IMR-90 (cell line): ENCODE measurements around the gene PLEKHG1. TPM values are rescaled to one million over a fixed set of nuclear protein-coding genes. Genes with fewer than 3 reads are reported as not detected.

Source experiments
- ATAC-seq: fragments of 200-7000 bp; cut with Tn5 transposase; 2 replicates; pipeline ENCODE4 v1.9.1; 2020; ENCODE audit warnings: low read depth, mild to moderate bottlenecking, moderate library complexity
- BruUV-seq: library from RNA; stranded (reverse); fragments of 400-500 nt; replicated peaks from 2 replicates; lab custom pipeline; 2021; lab: Mats Ljungman, UMichigan
- CTCF ChIA-PET: fragments of 300-600 bp; formaldehyde crosslinking; extraction: SDS; loops from one replicate; lab custom pipeline; 2021; ENCODE audit warnings: antibody characterized with exemption; lab: Yijun Ruan, JAX
- POLR2A ChIA-PET: fragments of 300-600 bp; sonication (Branson Sonifier 250); formaldehyde crosslinking; loops from one replicate; lab custom pipeline; 2022; ENCODE audit warnings: antibody characterized with exemption; ENCODE audit not compliant: unreplicated experiment; lab: Charles Lee
- DNase-seq: peaks from one replicate; pipeline ENCODE4 v3.0.0; 2013
- H2AFZ ChIP-seq: replicated peaks from 2 replicates; pipeline ENCODE3; 2013; ENCODE audit warnings: low read length, mild to moderate bottlenecking; ENCODE audit not compliant: poor library complexity
- H2AK5ac ChIP-seq: 2 replicates; pipeline ENCODE4 v1.6.1; 2013; ENCODE audit warnings: low read depth, low read length, inconsistent platforms
- H2AK9ac ChIP-seq: replicated peaks from 2 replicates; pipeline ENCODE3; 2013; ENCODE audit warnings: mild to moderate bottlenecking, low read depth, low read length, moderate library complexity; ENCODE audit not compliant: poor library complexity
- H2BK120ac ChIP-seq: 2 replicates; pipeline ENCODE4 v1.6.1; 2013; ENCODE audit warnings: low read depth, low read length, inconsistent platforms
- H2BK15ac ChIP-seq: 3 replicates; pipeline ENCODE4 v1.6.1; 2013; ENCODE audit warnings: low read depth, low read length, inconsistent platforms
- H2BK20ac ChIP-seq: 2 replicates; pipeline ENCODE4 v1.6.1; 2013; ENCODE audit warnings: low read depth, mild to moderate bottlenecking, inconsistent platforms, low read length, moderate library complexity
- H2BK5ac ChIP-seq: 2 replicates; pipeline ENCODE4 v1.6.1; 2013; ENCODE audit warnings: mild to moderate bottlenecking, low read depth, low read length, inconsistent platforms; ENCODE audit not compliant: poor library complexity, severe bottlenecking
- H3K14ac ChIP-seq: replicated peaks from 2 replicates; pipeline ENCODE4 v1.6.1; 2013; ENCODE audit warnings: low read depth, low read length, inconsistent platforms
- H3K18ac ChIP-seq: 2 replicates; pipeline ENCODE4 v1.6.1; 2013; ENCODE audit warnings: low read depth, low read length, control low read depth
- H3K23ac ChIP-seq: 2 replicates; pipeline ENCODE4 v1.6.1; 2013; ENCODE audit warnings: low read depth, low read length, inconsistent platforms
- H3K27ac ChIP-seq: 2 replicates; pipeline ENCODE4 v1.5.1; 2013; ENCODE audit warnings: mild to moderate bottlenecking, control low read depth, low read length; ENCODE audit not compliant: insufficient read depth
- H3K27me3 ChIP-seq: 2 replicates; pipeline ENCODE4 v1.6.1; 2013; ENCODE audit warnings: low read length; ENCODE audit not compliant: control insufficient read depth, insufficient read depth
- H3K36me3 ChIP-seq: 2 replicates; pipeline ENCODE4 v1.6.1; 2013; ENCODE audit warnings: low read length, mixed read lengths; ENCODE audit not compliant: control insufficient read depth, insufficient read depth
- H3K4ac ChIP-seq: 2 replicates; pipeline ENCODE4 v1.6.1; 2013; ENCODE audit warnings: low read depth, low read length, inconsistent platforms
- H3K4me1 ChIP-seq: 2 replicates; pipeline ENCODE4 v1.6.1; 2013; ENCODE audit warnings: low read length, mixed read lengths; ENCODE audit not compliant: control insufficient read depth, insufficient read depth
- H3K4me2 ChIP-seq: 2 replicates; pipeline ENCODE4 v1.6.1; 2013; ENCODE audit warnings: low read depth, mild to moderate bottlenecking, control low read depth, low read length, moderate library complexity
- H3K4me3 ChIP-seq: 2 replicates; pipeline ENCODE4 v1.5.1; 2013; ENCODE audit warnings: low read depth, mild to moderate bottlenecking, control low read depth, low read length, moderate library complexity; ENCODE audit not compliant: insufficient read depth
- H3K56ac ChIP-seq: 2 replicates; pipeline ENCODE4 v1.6.1; 2013; ENCODE audit warnings: low read length, inconsistent platforms; ENCODE audit not compliant: insufficient read depth; ENCODE audit errors: extremely low read depth
- H3K79me1 ChIP-seq, 2 experiments: 2 replicates each; pipeline ENCODE4 v1.6.1; 2013; ENCODE audit warnings: low read length in 2 of 2, inconsistent platforms in 1 of 2, low read depth in 1 of 2
- H3K9ac ChIP-seq: 2 replicates; pipeline ENCODE4 v1.6.1; 2013; ENCODE audit warnings: low read depth, low read length, control low read depth
- H3K9me1 ChIP-seq: 2 replicates; pipeline ENCODE4 v1.6.1; 2013; ENCODE audit warnings: low read length, inconsistent platforms; ENCODE audit not compliant: insufficient read depth
- H3K9me3 ChIP-seq: 2 replicates; pipeline ENCODE4 v1.6.1; 2013; ENCODE audit warnings: low read length; ENCODE audit not compliant: control insufficient read depth, insufficient read depth
- H4K20me1 ChIP-seq: 2 replicates; pipeline ENCODE4 v1.6.1; 2013; ENCODE audit warnings: low read length, inconsistent platforms; ENCODE audit not compliant: insufficient read depth
- H4K5ac ChIP-seq: 2 replicates; pipeline ENCODE4 v1.6.1; 2013; ENCODE audit warnings: mild to moderate bottlenecking, low read depth, low read length, control low read depth
- H4K8ac ChIP-seq, 2 experiments: 2 replicates each; pipeline ENCODE4 v1.6.1; 2013; ENCODE audit warnings: low read depth in 2 of 2, low read length in 2 of 2, control low read depth in 1 of 2, inconsistent platforms in 1 of 2
- H4K91ac ChIP-seq: 2 replicates; pipeline ENCODE4 v1.6.1; 2013; ENCODE audit warnings: low read depth, low read length, inconsistent platforms; ENCODE audit not compliant: insufficient read depth
- CHD1 ChIP-seq: IDR thresholded peaks from 2 replicates; pipeline ENCODE4 v1.6.1; 2012; ENCODE audit warnings: low read depth, low read length, improper control_type of control experiment
- FOS ChIP-seq: fragments of 150-350 bp; IDR thresholded peaks from 2 replicates; pipeline ENCODE4 v1.6.1; 2016; ENCODE audit warnings: low read depth, low read length
- MAFK ChIP-seq: IDR thresholded peaks from 2 replicates; pipeline ENCODE4 v1.6.1; 2012; ENCODE audit warnings: low read depth, low read length, improper control_type of control experiment
- MXI1 ChIP-seq: IDR thresholded peaks from 2 replicates; pipeline ENCODE4 v1.6.1; 2012; ENCODE audit warnings: low read depth, mild to moderate bottlenecking, low read length, moderate library complexity, borderline replicate concordance
- NFE2L2 ChIP-seq: fragments of 150-350 bp; IDR thresholded peaks from 2 replicates; pipeline ENCODE4 v1.6.1; 2016; ENCODE audit warnings: low read depth, mild to moderate bottlenecking, low read length
- POLR2A ChIP-seq: IDR thresholded peaks from 2 replicates; pipeline ENCODE4 v1.6.1; 2012; ENCODE audit warnings: mild to moderate bottlenecking, low read depth, low read length
- RAD21 ChIP-seq: IDR thresholded peaks from 2 replicates; pipeline ENCODE4 v1.6.1; 2012; ENCODE audit warnings: low read length, improper control_type of control experiment
- RCOR1 ChIP-seq: IDR thresholded peaks from 2 replicates; pipeline ENCODE4 v1.6.1; 2012; ENCODE audit warnings: mild to moderate bottlenecking, low read length, improper control_type of control experiment; ENCODE audit not compliant: insufficient replicate concordance
- SMC3 ChIP-seq: fragments of 150-350 bp; IDR thresholded peaks from 2 replicates; pipeline ENCODE4 v1.6.1; 2016; ENCODE audit warnings: low read depth, mild to moderate bottlenecking, antibody characterized with exemption, low read length, moderate library complexity
- WGBS, 2 experiments: methylation state at CpG; one replicate each; pipeline versions ENCODE4 v1.1.5 to v1.1.7; 2013; ENCODE audit warnings: missing lambda C conversion rate in 2 of 2; ENCODE audit not compliant: insufficient read length in 1 of 2; ENCODE audit errors: extremely low coverage in 2 of 2; 5-methylcytosine and 5-hydroxymethylcytosine counted together
- dilution Hi-C: fragments of 300-500 bp; cut with HindIII; formaldehyde crosslinking; loops from one replicate; pipeline ENCODE4 v1.14.3; 2018; ENCODE audit warnings: low sequenced_read_pairs; ENCODE audit not compliant: unreplicated experiment
- in situ Hi-C: fragments of 300-500 bp; cut with MboI; formaldehyde crosslinking; loops from 3 replicates; pipeline ENCODE4 v1.14.3; 2019; ENCODE audit warnings: low sequenced_read_pairs, inconsistent platforms, mixed read lengths
- intact Hi-C: fragments of 100-400 bp; cut with micrococcal nuclease; formaldehyde crosslinking; loops from 2 replicates; pipeline ENCODE4 v1.10.0; 2022
- polyA plus RNA-seq, 3 experiments: library from polyadenylated mRNA; depleted of rRNA; stranded (reverse); fragments of >200 nt; gene quantifications; 2 replicates each; pipeline ENCODE4 v1.2.3, GENCODE V29; 2012; ENCODE audit warnings: low replicate concordance in 1 of 3
- total RNA-seq: library from RNA; depleted of rRNA; stranded (reverse); fragments of >200 nt; gene quantifications from 2 replicates; pipeline ENCODE4 v1.2.3, GENCODE V29; 2012
- TF ChIP-seq, protein P1 (sequence below): fragments of 150-350 bp; IDR thresholded peaks from 2 replicates; pipeline ENCODE4 v1.6.1; 2017; ENCODE audit warnings: mild to moderate bottlenecking, antibody characterized with exemption, low read length, low read depth
- TF ChIP-seq, protein P2 (sequence below): conservative IDR thresholded peaks from 2 replicates; pipeline ENCODE4 v1.5.1; 2012; ENCODE audit warnings: mild to moderate bottlenecking, low read depth, low read length, improper control_type of control experiment

The PLEKHG1 gene
- total and polyA plus RNA-seq, 2 of the 4 experiments (the other 2 are of a cell fraction), result 0.09 to 0.36 TPM

DNA sequence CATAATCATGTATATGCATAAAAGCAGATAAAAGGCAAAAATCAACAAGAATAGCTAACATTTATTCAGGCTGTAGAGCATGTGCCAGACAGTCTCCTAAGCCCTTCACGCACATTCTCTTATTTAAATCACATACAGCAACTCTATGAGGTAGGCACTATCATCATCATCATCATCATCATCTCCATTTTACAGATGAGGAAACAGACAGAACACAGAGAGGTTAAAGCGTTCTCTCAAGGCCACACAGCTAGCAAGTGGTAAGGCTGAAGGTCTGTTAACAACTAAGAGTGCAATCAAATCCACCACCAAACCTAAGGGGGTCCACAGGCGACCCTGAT is 857 bp upstream of the PLEKHG1 start:
- no peak overlapping the region for H3K18ac ChIP-seq
- H2AFZ ChIP-seq, result no peak overlapping the region
- H3K4me3 ChIP-seq, result no peak overlapping the region
- no peak overlapping the region for H3K56ac ChIP-seq
- DNase-seq (no peak), ATAC-seq (no peak)
- H2BK120ac ChIP-seq, result no peak overlapping the region
- no peak overlapping the region for H3K14ac ChIP-seq
- H4K8ac ChIP-seq, result no peak overlapping the region
- no peaks in the 10 kb centered on the region for H3K36me3 ChIP-seq
- ChIA-PET CTCF (no interaction called here), POLR2A (no interaction called here)
- no peaks in the 10 kb centered on the region for H3K79me1 ChIP-seq
- no peak overlapping the region for H3K27ac ChIP-seq
- no peak overlapping the region for H3K9ac ChIP-seq
- no peak overlapping the region for H3K4me2 ChIP-seq
- H3K27me3 ChIP-seq, result peaks cover 47% of the 10 kb centered on the region
- H2BK5ac ChIP-seq, result no peak overlapping the region
- no peak overlapping the region for H3K4ac ChIP-seq
- H2BK15ac ChIP-seq, result no peak overlapping the region
- TF ChIP-seq RCOR1 (no peak), MAFK (no peak), FOS (no peak), NFE2L2 (no peak), POLR2A (no peak), SMC3 (no peak), MXI1 (no peak), CHD1 (no peak), RAD21 (no peak)
- TF ChIP-seq, protein P1, sequence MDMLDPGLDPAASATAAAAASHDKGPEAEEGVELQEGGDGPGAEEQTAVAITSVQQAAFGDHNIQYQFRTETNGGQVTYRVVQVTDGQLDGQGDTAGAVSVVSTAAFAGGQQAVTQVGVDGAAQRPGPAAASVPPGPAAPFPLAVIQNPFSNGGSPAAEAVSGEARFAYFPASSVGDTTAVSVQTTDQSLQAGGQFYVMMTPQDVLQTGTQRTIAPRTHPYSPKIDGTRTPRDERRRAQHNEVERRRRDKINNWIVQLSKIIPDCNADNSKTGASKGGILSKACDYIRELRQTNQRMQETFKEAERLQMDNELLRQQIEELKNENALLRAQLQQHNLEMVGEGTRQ, result no peak
- TF ChIP-seq, protein P2, sequence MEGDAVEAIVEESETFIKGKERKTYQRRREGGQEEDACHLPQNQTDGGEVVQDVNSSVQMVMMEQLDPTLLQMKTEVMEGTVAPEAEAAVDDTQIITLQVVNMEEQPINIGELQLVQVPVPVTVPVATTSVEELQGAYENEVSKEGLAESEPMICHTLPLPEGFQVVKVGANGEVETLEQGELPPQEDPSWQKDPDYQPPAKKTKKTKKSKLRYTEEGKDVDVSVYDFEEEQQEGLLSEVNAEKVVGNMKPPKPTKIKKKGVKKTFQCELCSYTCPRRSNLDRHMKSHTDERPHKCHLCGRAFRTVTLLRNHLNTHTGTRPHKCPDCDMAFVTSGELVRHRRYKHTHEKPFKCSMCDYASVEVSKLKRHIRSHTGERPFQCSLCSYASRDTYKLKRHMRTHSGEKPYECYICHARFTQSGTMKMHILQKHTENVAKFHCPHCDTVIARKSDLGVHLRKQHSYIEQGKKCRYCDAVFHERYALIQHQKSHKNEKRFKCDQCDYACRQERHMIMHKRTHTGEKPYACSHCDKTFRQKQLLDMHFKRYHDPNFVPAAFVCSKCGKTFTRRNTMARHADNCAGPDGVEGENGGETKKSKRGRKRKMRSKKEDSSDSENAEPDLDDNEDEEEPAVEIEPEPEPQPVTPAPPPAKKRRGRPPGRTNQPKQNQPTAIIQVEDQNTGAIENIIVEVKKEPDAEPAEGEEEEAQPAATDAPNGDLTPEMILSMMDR, result no peak
- H2AK9ac ChIP-seq, result no peak overlapping the region
- WGBS, 2 experiments, result no CpG with 5 or more reads among the region's 3 CpGs
- H4K5ac ChIP-seq, result no peak overlapping the region
- dilution Hi-C loops (no loop called here), intact Hi-C loops (no loop called here), in situ Hi-C loops (no loop called here)
- no peak overlapping the region for H3K23ac ChIP-seq
- no TSS peak for BruUV-seq
- no peak overlapping the region for H2AK5ac ChIP-seq
- H4K20me1 ChIP-seq, result no peaks in the 10 kb centered on the region
- H3K4me1 ChIP-seq, result no peaks in the 10 kb centered on the region
- no peak overlapping the region for H2BK20ac ChIP-seq
- H3K9me3 ChIP-seq, result no peaks in the 10 kb centered on the region
- no peak overlapping the region for H4K91ac ChIP-seq
- no peaks in the 10 kb centered on the region for H3K9me1 ChIP-seq
